HG03066 (cell line): Measurements from ENCODE around the gene CDK17.
"Not testable (repeated sequence)": the region's sequence is repeated elsewhere in the genome, so short reads cannot be mapped to it uniquely, and the experiment has no call there.

ENCODE experiments used
- ATAC-seq: cut with Tn5 transposase; IDR thresholded peaks from one replicate; pipeline ENCODE4 v1.9.1; 2021; ENCODE audit warnings: low read depth; ENCODE audit not compliant: unreplicated experiment

Gene CDK17

GRCh38 chr12:96359328-96359727 is 40.9 kb downstream of the CDK17 start:
- no peak for ATAC-seq

DNA sequence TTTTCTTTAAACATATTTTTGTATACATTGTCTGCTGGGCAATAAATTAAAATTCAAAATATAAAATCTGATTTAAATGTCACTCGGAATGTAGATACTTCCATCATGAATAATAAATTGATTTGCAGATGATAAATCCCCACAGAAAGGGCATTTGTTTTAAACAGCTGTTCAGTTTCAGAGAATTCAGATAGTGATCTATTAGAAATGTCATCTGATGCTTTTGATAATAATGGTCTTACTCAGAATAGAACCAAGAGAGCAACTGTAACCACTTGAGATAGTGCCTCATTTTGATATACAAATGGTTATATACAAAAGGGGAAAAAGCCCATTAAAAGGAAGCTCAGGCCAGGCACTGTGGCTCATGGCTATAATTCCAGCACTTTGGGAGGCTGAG is 43.4 kb downstream of the CDK17 start:
- no peak for ATAC-seq

DNA sequence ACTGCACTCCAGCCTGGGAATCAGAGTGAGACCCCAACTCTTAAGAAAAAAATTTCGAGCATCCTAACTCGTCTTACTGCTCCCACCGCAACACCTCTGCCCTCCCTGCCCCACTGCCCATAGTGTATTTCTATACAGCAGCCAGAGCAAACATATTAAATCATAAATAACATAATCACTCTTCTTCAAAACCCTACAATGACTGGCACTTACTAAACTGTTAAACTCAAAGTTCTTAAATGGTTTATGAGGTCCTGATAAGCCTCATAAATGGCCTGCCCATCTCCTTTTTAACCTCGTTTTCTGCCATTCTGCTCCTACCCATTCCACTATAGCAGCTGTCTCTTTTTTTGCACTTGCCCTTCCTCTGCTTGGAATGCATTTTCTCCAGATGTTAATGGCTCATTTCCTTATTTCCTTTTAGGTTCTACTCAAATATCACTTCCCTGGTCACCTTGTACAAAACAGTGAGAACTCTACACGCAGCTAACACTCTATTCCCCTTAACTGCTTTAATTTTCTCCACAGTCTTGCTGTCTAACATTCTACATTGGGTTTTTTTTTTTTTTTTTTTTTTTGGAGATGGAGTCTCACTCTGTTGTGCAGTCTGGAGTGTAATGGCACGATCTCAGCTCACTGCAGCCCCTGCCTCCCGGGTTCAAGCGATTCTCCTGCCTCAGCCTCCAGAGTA is 45.2 kb downstream of the CDK17 start:
- ATAC-seq, result no peak

DNA sequence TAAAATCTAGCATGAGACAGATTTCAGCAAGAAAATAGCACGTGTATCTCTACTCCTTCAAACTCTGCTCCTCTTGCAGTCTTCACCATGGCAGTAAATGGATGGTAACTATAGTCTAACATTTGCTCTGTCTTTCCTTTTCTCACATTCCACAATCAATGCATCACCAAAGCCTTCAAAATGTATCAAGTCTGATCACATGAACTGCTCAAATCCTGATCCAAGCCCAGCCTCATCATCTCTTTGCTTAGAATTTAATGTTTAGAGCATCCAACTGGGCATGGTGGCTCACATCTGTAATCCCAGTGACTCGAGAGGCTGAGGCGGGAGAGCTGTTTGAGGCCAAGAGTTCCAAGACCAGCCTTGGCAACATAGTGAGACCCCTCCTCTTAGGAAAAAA is 45.9 kb downstream of the CDK17 start:
- ATAC-seq, result no peak

DNA sequence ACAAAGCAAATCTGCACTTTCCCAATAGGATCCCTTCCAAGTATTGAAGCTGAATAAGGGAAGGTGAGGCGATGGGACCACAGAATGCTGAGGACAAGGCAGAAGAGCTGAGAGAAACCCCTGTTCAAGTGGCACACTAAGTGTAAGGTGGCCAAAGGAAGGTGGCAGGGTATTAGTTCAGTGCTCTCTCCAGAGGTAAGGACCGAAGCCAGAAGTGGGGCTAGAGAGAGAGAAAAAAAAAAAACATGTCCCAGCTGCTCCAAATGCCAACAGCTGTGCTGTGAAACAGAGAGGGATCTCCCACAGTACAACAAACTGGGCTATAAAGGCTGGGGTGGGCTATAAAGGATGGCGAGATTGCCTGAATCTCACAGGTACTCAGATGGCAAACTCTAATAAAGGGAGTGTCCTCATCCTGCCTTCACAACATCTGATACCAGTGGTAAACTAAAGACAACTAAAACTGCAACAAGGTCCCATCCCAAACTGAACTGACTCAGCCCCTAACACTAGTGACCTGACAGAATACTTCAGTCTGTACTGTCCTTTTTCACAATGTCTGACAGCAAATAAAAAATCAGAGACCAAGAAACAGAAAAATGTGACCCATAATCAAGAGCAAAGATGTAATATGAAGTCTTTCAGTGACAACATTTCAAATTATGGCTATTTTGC is 47.9 kb downstream of the CDK17 start:
- no peak for ATAC-seq

DNA sequence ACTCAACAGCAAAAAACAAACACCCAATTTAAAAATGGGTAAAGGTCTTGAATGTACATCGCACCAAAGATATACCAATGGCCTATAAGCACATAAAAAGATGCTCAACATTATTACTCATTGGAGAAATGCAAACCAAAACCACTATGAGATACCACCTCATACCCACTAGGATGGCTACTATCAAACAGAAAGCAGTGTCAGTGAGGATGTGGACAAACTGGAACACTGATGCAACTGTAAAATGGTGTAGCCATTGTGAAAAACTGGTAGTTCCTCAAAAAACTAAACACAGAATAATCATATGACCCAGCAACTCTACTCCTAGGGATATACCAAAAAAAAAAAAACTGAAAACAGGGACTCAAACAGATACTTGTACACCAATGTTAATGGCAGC is 49.3 kb downstream of the CDK17 start:
- no peak for ATAC-seq

GRCh38 chr12:96347130-96347699 is 53.0 kb downstream of the CDK17 start:
- no peak for ATAC-seq

- ATAC-seq, result not testable (repeated sequence)
Measured at GRCh38 chr12:96346716-96347115, 53.5 kb downstream of the CDK17 start.

DNA sequence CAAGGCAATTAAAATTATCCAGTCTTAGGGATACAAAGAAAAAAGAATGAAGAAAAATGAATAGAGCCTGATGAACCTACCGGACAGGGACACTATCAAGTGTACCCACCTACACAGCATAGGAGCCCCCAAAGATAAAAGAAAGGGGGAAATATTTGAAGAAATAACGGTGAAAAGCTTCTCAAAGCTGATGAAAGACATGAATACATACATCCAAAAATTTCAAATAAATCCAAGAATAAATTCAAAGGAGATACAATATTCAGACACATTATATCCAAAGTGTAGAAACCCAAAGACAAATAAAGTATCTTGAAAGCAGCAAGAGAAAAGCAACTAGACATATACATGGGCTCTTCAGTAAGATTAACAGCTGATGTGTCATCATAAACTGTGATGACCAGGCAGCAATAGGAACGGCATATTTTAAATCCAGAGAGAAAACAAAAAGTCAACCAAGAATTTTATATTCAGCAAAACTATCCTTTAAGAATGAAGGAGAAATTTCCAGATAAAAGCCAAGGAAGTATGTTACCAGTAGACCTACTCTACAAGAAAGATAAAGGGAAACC is 56.0 kb downstream of the CDK17 start:
- ATAC-seq, result no peak

GRCh38 chr12:96343347-96343954 is 56.8 kb downstream of the CDK17 start:
- peak; percentile 82 for ATAC-seq

DNA sequence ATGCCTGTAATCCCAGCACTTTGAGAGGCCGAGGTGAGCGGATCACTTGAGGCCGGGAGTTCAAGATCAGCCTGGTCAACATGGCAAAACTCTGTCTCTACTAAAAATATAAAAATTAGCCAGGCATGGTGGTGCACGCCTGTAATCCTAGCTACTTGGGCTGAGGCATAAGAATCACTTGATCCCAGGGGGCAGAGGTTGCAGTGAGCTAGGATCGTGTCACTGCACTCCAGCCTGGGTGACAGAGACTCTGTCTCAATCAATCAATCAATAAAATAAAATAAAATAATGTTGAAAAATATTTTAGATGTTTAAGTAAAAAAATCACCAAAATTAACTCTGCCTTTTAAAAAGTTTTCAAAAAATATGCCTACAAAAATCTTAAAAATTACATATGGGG is 60.6 kb downstream of the CDK17 start:
- ATAC-seq, result not testable (repeated sequence)

DNA sequence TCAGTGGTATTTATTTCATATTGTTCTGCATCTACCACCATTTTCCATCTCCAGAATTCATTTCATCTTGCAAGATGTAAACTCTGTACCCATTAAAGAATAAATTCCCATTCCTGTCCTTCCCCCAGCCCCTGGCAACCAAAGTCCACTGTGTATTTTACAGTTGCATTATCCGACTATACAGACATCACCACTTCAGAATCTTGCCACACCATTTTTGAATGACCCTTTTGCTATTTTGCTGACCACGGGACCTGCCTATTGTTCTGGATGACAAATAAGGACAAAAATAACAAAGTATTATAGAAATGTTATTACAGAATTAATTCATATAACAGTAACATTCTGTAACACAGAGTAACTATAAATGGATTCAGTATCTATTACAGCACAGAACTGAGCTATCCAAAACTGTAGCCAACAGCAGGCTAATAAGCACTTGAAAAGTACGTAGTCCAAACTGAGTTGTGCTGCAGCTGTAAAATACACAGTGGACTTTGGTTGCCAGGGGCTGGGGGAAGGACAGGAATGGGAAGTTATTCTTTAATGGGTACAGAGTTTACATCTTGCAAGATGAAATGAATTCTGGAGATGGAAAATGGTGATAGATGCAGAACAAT is 61.3 kb downstream of the CDK17 start:
- ATAC-seq, result no peak

DNA sequence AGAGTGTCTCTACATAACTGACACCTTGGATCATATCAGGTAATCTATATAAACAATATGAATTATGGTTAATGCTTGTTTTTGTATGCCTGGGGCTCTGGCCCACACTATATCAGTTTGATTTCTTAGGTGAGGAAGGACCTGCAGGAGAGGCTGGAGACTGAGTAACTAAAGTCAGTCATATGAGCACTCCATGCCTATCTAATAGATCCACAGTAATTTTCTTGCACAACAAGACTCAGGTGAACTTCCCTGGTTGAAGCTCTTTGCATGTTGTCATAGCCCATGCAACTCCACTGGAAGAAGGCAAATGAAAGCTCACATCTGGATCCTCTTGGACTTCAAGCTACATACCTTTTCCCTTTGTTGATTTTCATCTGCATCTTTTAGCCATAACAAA is 62.3 kb downstream of the CDK17 start:
- no peak for ATAC-seq

- no peak for ATAC-seq
Measured at GRCh38 chr12:96336489-96336888, 63.8 kb downstream of the CDK17 start.

DNA sequence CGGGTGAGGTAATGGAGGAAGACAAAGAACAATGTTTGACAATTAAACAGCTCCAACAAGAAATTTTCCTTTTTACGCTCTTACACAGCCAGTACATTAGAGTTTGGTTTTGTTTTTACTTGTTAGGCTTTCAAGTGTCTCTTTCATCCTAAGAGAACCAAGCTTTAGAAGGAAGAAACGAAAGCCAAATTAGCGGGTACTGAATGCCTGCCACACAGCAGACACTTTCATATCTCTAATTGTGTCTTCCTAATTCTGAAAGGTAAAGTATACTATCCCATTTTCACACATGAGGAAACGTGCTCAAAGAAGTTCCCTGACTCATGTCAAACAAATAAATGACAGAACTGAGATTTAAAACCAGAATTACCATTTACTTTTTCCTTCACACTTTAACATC is 65.0 kb downstream of the CDK17 start:
- ATAC-seq, result peak; percentile 84

GRCh38 chr12:96334502-96334901 is 65.7 kb downstream of the CDK17 start:
- ATAC-seq, result no peak

DNA sequence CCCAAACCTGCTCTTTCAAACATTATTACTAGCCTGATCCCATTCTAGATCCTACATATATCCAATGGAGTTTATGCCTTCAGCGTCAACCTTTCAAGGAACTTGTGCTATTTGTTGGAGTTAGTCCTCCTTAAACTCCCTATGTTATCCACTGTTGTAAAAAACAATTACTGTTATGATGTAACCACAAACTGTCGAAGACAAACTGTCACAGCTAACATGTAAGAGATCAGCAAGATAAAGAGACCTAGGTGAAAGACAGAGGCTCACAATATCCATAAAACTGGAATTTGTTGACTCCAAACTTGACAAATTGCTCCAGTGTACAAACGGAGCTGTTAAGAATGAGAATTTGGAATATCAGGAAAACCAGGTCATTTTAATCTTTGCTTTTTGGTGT is 70.7 kb downstream of the CDK17 start:
- ATAC-seq, result no peak

DNA sequence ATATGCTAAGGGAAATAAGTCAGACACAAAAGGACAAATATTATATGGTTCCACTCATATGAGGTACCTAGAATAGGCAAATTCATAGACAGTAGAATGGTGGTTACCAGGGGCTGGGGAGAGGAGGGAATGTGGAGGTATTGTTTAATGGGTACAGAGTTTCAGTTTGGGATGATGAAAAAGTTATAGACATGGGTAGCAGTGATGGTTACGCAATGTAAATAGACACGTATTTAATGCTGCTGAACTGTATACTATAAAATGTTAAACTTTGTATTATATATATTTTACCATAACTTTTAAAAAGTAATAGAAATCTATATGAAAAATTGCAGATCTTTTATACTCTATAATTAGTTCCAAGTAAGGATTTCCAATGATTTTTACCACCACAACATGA is 71.2 kb downstream of the CDK17 start:
- ATAC-seq, result no peak

GRCh38 chr12:96327889-96328288 is 72.3 kb downstream of the CDK17 start:
- ATAC-seq, result no peak

DNA sequence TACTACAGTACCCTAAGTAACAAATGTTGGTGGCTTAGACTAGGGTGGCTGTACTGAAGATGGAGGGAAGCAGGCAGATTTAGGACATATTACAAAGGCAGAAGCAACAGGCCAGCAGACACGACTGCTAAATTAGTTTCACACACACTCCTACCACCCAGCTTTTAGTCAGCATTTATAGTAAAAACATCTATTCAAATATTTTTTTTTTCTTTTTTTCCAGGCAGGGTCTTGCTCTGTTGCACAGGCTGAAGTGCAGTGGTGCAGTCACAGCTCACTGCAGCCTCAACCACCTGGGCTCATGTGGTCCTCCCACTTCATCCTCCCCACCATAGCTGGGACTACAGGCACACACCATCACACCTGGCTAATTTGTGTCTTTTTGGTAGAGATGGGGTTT is 72.9 kb downstream of the CDK17 start:
- ATAC-seq, result peak; percentile 85
